H1 (cell line): Measurements from ENCODE around the gene UPB1. TPM values are rescaled to one million over a fixed set of nuclear protein-coding genes. Genes with fewer than 3 reads are reported as not detected.
A peak's percentile ranks its signal among the peaks of the same experiment; 100 is the strongest.

ENCODE experiments used
- CTCF ChIA-PET: fragments of 300-600 bp; sonication (Branson Sonifier 250); formaldehyde crosslinking; loops from one replicate; lab custom pipeline; 2021; ENCODE audit not compliant: partially characterized antibody; lab: Charles Lee
- POLR2A ChIA-PET: fragments of 300-600 bp; sonication (Branson Sonifier 250); formaldehyde crosslinking; loops from one replicate; lab custom pipeline; 2021; ENCODE audit warnings: inconsistent platforms; ENCODE audit not compliant: partially characterized antibody; lab: Charles Lee
- DNase-seq, 2 experiments: peaks; one replicate each; pipeline versions ENCODE4 v3.0.0 to v3.0.0-alpha.2; 2010 to 2022; ENCODE audit warnings: low spot score in 2 of 2, low read depth in 1 of 2, mixed read lengths in 1 of 2
- FAIRE-seq: peaks from 2 replicates; lab custom pipeline; 2011; peaks lifted over from hg19 to GRCh38; lab: Jason Lieb, UNC
- H2AFZ ChIP-seq: 2 replicates; pipeline ENCODE4 v1.8.1; 2012; ENCODE audit warnings: low read length, inconsistent platforms
- H2AK5ac ChIP-seq: 2 replicates; pipeline ENCODE4 v1.6.1; 2013; ENCODE audit warnings: low read depth, low read length
- H2BK120ac ChIP-seq: replicated peaks from 2 replicates; pipeline ENCODE3; 2013; ENCODE audit warnings: low read depth, low read length, inconsistent platforms
- H2BK12ac ChIP-seq: 2 replicates; pipeline ENCODE4 v1.6.1; 2013; ENCODE audit warnings: low read depth, low read length
- H2BK15ac ChIP-seq: 2 replicates; pipeline ENCODE4 v1.6.1; 2013; ENCODE audit warnings: low read length
- H2BK20ac ChIP-seq: 2 replicates; pipeline ENCODE4 v1.6.1; 2013; ENCODE audit warnings: low read length
- H2BK5ac ChIP-seq: 2 replicates; pipeline ENCODE4 v1.6.1; 2013; ENCODE audit warnings: low read depth, low read length
- H3K14ac ChIP-seq: 2 replicates; pipeline ENCODE4 v1.6.1; 2013; ENCODE audit warnings: inconsistent platforms; ENCODE audit not compliant: insufficient read length
- H3K18ac ChIP-seq: 2 replicates; pipeline ENCODE4 v1.6.1; 2013; ENCODE audit warnings: low read length; ENCODE audit errors: extremely low read depth
- H3K23ac ChIP-seq: 2 replicates; pipeline ENCODE4 v1.6.1; 2013; ENCODE audit warnings: inconsistent platforms; ENCODE audit not compliant: insufficient read length
- H3K23me2 ChIP-seq: 2 replicates; pipeline ENCODE4 v1.6.1; 2013; ENCODE audit warnings: low read depth, low read length
- H3K27ac ChIP-seq: 2 replicates; pipeline ENCODE4 v1.6.1; 2011; ENCODE audit warnings: low read depth, low read length, inconsistent platforms
- H3K27me3 ChIP-seq, 4 experiments: replicated peaks in 1 of 4; 1 replicate in 1 of 4; 2 replicates in 3 of 4; pipeline versions ENCODE4 v1.6.1 to v1.8.1; 2011 to 2013; ENCODE audit warnings: low read length in 3 of 4, mild to moderate bottlenecking in 3 of 4, inconsistent platforms in 2 of 4, mixed read lengths in 2 of 4, moderate library complexity in 1 of 4; ENCODE audit not compliant: control insufficient read depth in 3 of 4, insufficient read depth in 3 of 4; ENCODE audit errors: extremely low read depth in 1 of 4
- H3K36me3 ChIP-seq, 4 experiments: 2 replicates each; pipeline versions ENCODE4 v1.6.1 to v1.8.1; 2011 to 2013; ENCODE audit warnings: mild to moderate bottlenecking in 4 of 4, low read length in 3 of 4, moderate library complexity in 2 of 4, control low read depth in 1 of 4, inconsistent platforms in 1 of 4; ENCODE audit not compliant: insufficient read depth in 4 of 4, control insufficient read depth in 2 of 4
- H3K4ac ChIP-seq: replicated peaks from 2 replicates; pipeline ENCODE3; 2013; ENCODE audit warnings: low read length, low read depth, mixed read lengths, inconsistent platforms; ENCODE audit not compliant: insufficient read length
- H3K4me1 ChIP-seq, 4 experiments: replicated peaks in 1 of 4; 1 replicate in 1 of 4; 2 replicates in 3 of 4; pipeline versions ENCODE4 v1.6.1 to v1.8.1; 2011 to 2013; ENCODE audit warnings: low read length in 3 of 4, inconsistent platforms in 2 of 4, mixed read lengths in 1 of 4; ENCODE audit not compliant: insufficient read depth in 4 of 4, control insufficient read depth in 3 of 4
- H3K4me2 ChIP-seq, 2 experiments: 2 replicates each; pipeline versions ENCODE4 v1.6.1 to v1.8.1; 2011 to 2013; ENCODE audit warnings: low read depth in 2 of 2, low read length in 2 of 2, control low read depth in 1 of 2, inconsistent platforms in 1 of 2, mild to moderate bottlenecking in 1 of 2; ENCODE audit not compliant: insufficient read depth in 1 of 2
- H3K4me3 ChIP-seq, 4 experiments: fragments of 200-600, 300-600 bp in 1 of 4; sonication (generic), shearing (Covaris generic), sonication (Bioruptor Twin) in 1 of 4; 2 replicates each; pipeline versions ENCODE4 v1.5.1 to v1.8.1; 2011 to 2016; ENCODE audit warnings: low read length in 4 of 4, low read depth in 3 of 4, control low read depth in 2 of 4, inconsistent platforms in 2 of 4, mild to moderate bottlenecking in 2 of 4, mixed read lengths in 1 of 4, moderate library complexity in 1 of 4; ENCODE audit not compliant: insufficient read depth in 2 of 4; ENCODE audit errors: extremely low read depth in 1 of 4
- H3K56ac ChIP-seq: replicated peaks from 2 replicates; pipeline ENCODE3; 2013; ENCODE audit warnings: low read depth, mild to moderate bottlenecking, mixed read lengths, low read length, inconsistent platforms; ENCODE audit not compliant: insufficient read length
- H3K79me1 ChIP-seq: 2 replicates; pipeline ENCODE4 v1.6.1; 2013; ENCODE audit warnings: low read depth, low read length, control low read depth
- H3K79me2 ChIP-seq, 2 experiments: 2 replicates each; pipeline versions ENCODE4 v1.6.1 to v1.8.1; 2012 to 2013; ENCODE audit warnings: low read length in 2 of 2, mild to moderate bottlenecking in 2 of 2, inconsistent platforms in 1 of 2; ENCODE audit not compliant: insufficient read depth in 2 of 2, control insufficient read depth in 1 of 2
- H3K9ac ChIP-seq, 4 experiments: replicated peaks in 1 of 4; 1 replicate in 1 of 4; 2 replicates in 3 of 4; pipeline versions ENCODE4 v1.6.1 to v1.8.1; 2011 to 2013; ENCODE audit warnings: low read depth in 3 of 4, low read length in 3 of 4, control low read depth in 2 of 4, mild to moderate bottlenecking in 2 of 4, moderate library complexity in 2 of 4, inconsistent platforms in 1 of 4; ENCODE audit errors: extremely low read depth in 1 of 4
- H3K9me3 ChIP-seq, 2 experiments: 2 replicates each; pipeline versions ENCODE4 v1.6.1 to v1.8.1; 2012 to 2013; ENCODE audit warnings: mild to moderate bottlenecking in 2 of 2, moderate library complexity in 2 of 2, control low read depth in 1 of 2, inconsistent platforms in 1 of 2, low read depth in 1 of 2, low read length in 1 of 2, mixed read lengths in 1 of 2; ENCODE audit not compliant: insufficient read depth in 2 of 2
- H4K20me1 ChIP-seq, 2 experiments: replicated peaks in 1 of 2; 2 replicates each; pipeline versions ENCODE3 to v1.8.1; 2011 to 2013; ENCODE audit warnings: inconsistent platforms in 2 of 2, low read length in 2 of 2, mild to moderate bottlenecking in 1 of 2; ENCODE audit not compliant: insufficient read depth in 2 of 2, control insufficient read depth in 1 of 2
- H4K5ac ChIP-seq: 2 replicates; pipeline ENCODE4 v1.6.1; 2013; ENCODE audit warnings: low read length, low read depth, mixed read lengths, inconsistent platforms; ENCODE audit not compliant: insufficient read length
- H4K8ac ChIP-seq: 2 replicates; pipeline ENCODE4 v1.8.0; 2013; ENCODE audit warnings: mild to moderate bottlenecking, moderate library complexity, low read length, inconsistent platforms; ENCODE audit not compliant: insufficient read depth; ENCODE audit errors: extremely low read depth
- H4K91ac ChIP-seq: replicated peaks from 2 replicates; pipeline ENCODE3; 2013; ENCODE audit warnings: low read length, mixed read lengths, inconsistent platforms; ENCODE audit not compliant: insufficient read length
- EGR1 ChIP-seq: IDR thresholded peaks from 2 replicates; pipeline ENCODE4 v1.6.1; 2011; ENCODE audit warnings: low read depth, low read length, borderline replicate concordance
- POLR2AphosphoS5 ChIP-seq: IDR thresholded peaks from 2 replicates; pipeline ENCODE4 v1.6.1; 2011; ENCODE audit warnings: low read depth, low read length
- WGBS, 2 experiments: shearing (Covaris generic) in 1 of 2; methylation state at CpG; one replicate each; pipeline versions ENCODE4 v1.1.6 to v1.1.7; 2013 to 2015; ENCODE audit warnings: low lambda C conversion rate in 2 of 2, mixed read lengths in 2 of 2, inconsistent platforms in 1 of 2, low coverage in 1 of 2, missing lambda C conversion rate in 1 of 2; ENCODE audit not compliant: insufficient replicate concordance in 2 of 2, insufficient coverage in 1 of 2, insufficient read length in 1 of 2; ENCODE audit errors: extremely low coverage in 1 of 2, missing lambda C conversion rate in 1 of 2; 5-methylcytosine and 5-hydroxymethylcytosine counted together
- polyA plus RNA-seq, 7 experiments: library from polyadenylated mRNA; depleted of rRNA in 3 of 7; stranded (reverse) in 5 of 7; unstranded in 2 of 7; fragments of >200 nt in 5 of 7; fragments of 200-250 nt in 2 of 7; gene quantifications; 1 replicate in 5 of 7; 2 replicates in 1 of 7; 4 replicates in 1 of 7; pipeline versions ENCODE4 v1.2.1 to v1.2.3, GENCODE V29; 2011 to 2013; ENCODE audit warnings: missing spikeins in 2 of 7, mixed read lengths in 2 of 7
- total RNA-seq: library from RNA; stranded (reverse); fragmentation: NEBNext Ultra II Directional; extraction: Animal tissue kit (Norgen Biotek cat#: 25700); gene quantifications from 2 replicates; pipeline ENCODE4 v1.2.1, GENCODE V29; 2021
- TF ChIP-seq, protein P1 (sequence below): IDR thresholded peaks from 2 replicates; pipeline ENCODE4 v1.6.1; 2011; ENCODE audit warnings: low read length, improper control_type of control experiment

Gene UPB1
- total and polyA plus RNA-seq, 2 of the 8 experiments (the other 6 are each of a cell fraction or from before 2014, with no cell fraction given): 0.09 TPM; not detected in 1

DNA sequence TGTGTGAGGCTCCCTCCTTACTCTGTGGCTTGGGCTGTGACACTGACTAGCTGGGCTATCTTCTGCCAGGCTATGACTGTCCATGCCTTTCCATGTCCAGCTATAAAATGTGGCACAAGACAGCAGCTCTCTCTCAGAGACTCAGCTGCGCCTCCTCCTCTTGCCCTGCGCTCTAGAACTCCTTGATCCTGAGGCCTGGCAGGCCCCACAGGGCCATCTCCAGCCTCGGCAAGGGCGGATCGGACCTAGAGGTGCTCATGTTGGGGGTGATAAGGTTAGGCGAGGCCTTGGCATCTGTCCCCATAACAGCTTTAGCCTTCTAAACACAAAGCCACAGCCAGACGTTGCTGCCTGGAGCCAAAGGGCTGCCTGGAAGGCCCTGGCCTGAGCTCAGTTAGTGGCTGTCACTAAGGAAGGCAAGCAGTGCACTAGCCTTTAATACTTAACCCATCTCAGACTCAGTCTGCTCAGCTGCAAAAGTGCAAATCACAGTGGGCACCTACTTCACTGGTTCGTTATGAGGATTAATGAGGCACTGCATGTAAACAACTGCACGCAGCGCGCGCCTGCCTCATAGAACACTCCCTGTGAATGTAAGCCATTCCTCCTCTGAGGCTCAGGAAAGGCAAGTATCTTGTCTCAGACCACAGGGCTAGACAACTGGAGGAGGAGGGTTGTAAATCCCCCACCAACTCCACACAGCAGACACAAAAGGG, 58.6 kb downstream of the UPB1 start:
- FAIRE-seq: no peak
- no peak overlapping the region for H2BK20ac ChIP-seq
- peaks cover 26% of the 10 kb centered on the region for H3K79me1 ChIP-seq
- H3K9ac ChIP-seq: peak overlapping the region; percentile 76 to 93 (median 80)
- TF ChIP-seq POLR2AphosphoS5 (peak; percentile 8; the same call in 1 of the 2 replicates), EGR1 (no peak)
- TF ChIP-seq, protein P1, sequence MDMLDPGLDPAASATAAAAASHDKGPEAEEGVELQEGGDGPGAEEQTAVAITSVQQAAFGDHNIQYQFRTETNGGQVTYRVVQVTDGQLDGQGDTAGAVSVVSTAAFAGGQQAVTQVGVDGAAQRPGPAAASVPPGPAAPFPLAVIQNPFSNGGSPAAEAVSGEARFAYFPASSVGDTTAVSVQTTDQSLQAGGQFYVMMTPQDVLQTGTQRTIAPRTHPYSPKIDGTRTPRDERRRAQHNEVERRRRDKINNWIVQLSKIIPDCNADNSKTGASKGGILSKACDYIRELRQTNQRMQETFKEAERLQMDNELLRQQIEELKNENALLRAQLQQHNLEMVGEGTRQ: no peak
- H4K20me1 ChIP-seq: peaks cover 10 to 29% of the 10 kb centered on the region in 2 experiments
- H3K23me2 ChIP-seq: peaks cover 17% of the 10 kb centered on the region
- peak overlapping the region; percentile 84 to 90 for H3K4me2 ChIP-seq
- H2AK5ac ChIP-seq: peak overlapping the region; percentile 33; the same call in 1 of the 2 replicates
- no peak overlapping the region for H2BK12ac ChIP-seq
- peaks cover 32 to 78% of the 10 kb centered on the region in 2 experiments for H3K79me2 ChIP-seq
- 92% methylated on average over 11 of the region's 12 CpGs; no CpG with 5 or more reads in 1 of the 2 experiments for WGBS, 2 experiments
- H3K4me1 ChIP-seq: peaks cover 0 to 16% (median 3%) of the 10 kb centered on the region in 4 experiments; a peak in 6 of 7 replicates
- no peak overlapping the region for H3K56ac ChIP-seq
- no peak overlapping the region for H4K8ac ChIP-seq
- H3K14ac ChIP-seq: no peak overlapping the region
- no peak overlapping the region for H2BK120ac ChIP-seq
- H3K4me3 ChIP-seq: peak overlapping the region; percentile 75 to 96 (median 95); a peak in 7 of 8 replicates
- ChIA-PET CTCF (interaction anchor here (0.9 to 1.3 kb wide), 3 partner anchors 16 to 131 kb away, joined by 3 to 6 read pairs (median 3); no protein-coding TSS in a partner anchor), POLR2A (interaction anchor here (0.9 to 5.4 kb wide), 10 partner anchors 8 to 283 kb away, joined by 3 to 91 read pairs (median 5); partner anchors contain the start of gene SPECC1L)
- DNase-seq: no peak
- H2BK5ac ChIP-seq: 0 out of 2 replicates have a peak overlapping the region, but pooled peaks have one; percentile 29
- no peaks in the 10 kb centered on the region for H3K9me3 ChIP-seq
- H3K36me3 ChIP-seq: peaks cover 2 to 16% (median 13%) of the 10 kb centered on the region in 4 experiments; a peak in 7 of 8 replicates
- H3K23ac ChIP-seq: no peak overlapping the region
- no peaks in the 10 kb centered on the region; a peak in 1 of 7 replicates for H3K27me3 ChIP-seq
- no peak overlapping the region for H3K4ac ChIP-seq
- H2AFZ ChIP-seq: no peak overlapping the region
- H2BK15ac ChIP-seq: no peak overlapping the region
- no peak overlapping the region for H3K27ac ChIP-seq
- no peak overlapping the region for H3K18ac ChIP-seq
- no peak overlapping the region for H4K5ac ChIP-seq
- H4K91ac ChIP-seq: no peak overlapping the region
